HEK293 (cell line): ENCODE measurements around the gene GHRH.

ENCODE experiments used
- SCRT1 ChIP-seq: fragments of 450-650 bp; formaldehyde crosslinking; IDR thresholded peaks from 2 replicates; pipeline ENCODE4 v1.5.1; 2016; ENCODE audit warnings: missing biosample characterization, missing genetic modification characterization, borderline replicate concordance
- SP2 ChIP-seq: fragments of 450-650 bp; formaldehyde crosslinking; IDR thresholded peaks from 2 replicates; pipeline ENCODE4 v1.5.1; 2016; ENCODE audit warnings: missing biosample characterization, missing genetic modification characterization
- ZFP3 ChIP-seq: fragments of 450-650 bp; formaldehyde crosslinking; IDR thresholded peaks from 2 replicates; pipeline ENCODE4 v1.5.1; 2016; ENCODE audit warnings: low read depth, missing biosample characterization, missing genetic modification characterization
- ZNF549 ChIP-seq: fragments of 450-650 bp; IDR thresholded peaks from 2 replicates; pipeline ENCODE4 v1.5.1; 2018; ENCODE audit warnings: missing biosample characterization, missing genetic modification characterization, mild to moderate bottlenecking, inconsistent platforms, moderate library complexity
- ZNF596 ChIP-seq: fragments of 450-650 bp; IDR thresholded peaks from 2 replicates; pipeline ENCODE4 v1.5.0; 2018; ENCODE audit warnings: missing biosample characterization, mild to moderate bottlenecking, missing genetic modification characterization, moderate library complexity
- ZNF76 ChIP-seq: fragments of 450-650 bp; formaldehyde crosslinking; IDR thresholded peaks from 2 replicates; pipeline ENCODE4; 2016; ENCODE audit warnings: low read depth, missing biosample characterization, missing genetic modification characterization, borderline replicate concordance
- TF ChIP-seq, protein P1 (sequence below): fragments of 450-650 bp; formaldehyde crosslinking; IDR thresholded peaks from 2 replicates; pipeline ENCODE4 v1.5.1; 2016; ENCODE audit warnings: missing biosample characterization, missing genetic modification characterization

DNA sequence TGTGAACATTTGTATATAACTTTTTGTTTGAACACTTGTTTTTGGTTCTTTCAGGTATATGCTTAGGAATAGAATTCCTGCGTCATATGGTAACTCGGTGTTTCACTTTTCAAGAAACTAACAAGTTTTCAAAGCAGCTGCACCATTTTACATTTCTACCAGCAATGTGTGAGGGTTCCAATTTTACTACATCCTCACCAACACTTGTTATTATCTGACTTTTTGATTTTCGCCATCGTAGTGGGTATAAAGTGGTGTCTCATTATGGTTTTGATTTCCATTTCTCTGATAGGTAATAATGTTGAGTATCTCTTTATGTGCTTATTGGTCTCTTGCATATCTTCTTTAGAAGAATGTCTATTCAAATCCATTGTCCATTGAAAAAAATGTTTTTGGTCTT lies 42.6 kb downstream of the GHRH start:
- TF ChIP-seq ZFP3 (tag by site-specific recombination) (no peak), SP2 (tag by site-specific recombination) (no peak), ZNF549 (tag by site-specific recombination) (no peak), ZNF76 (tag by site-specific recombination) (no peak), ZNF596 (tag by site-specific recombination) (no peak), SCRT1 (no peak)
- TF ChIP-seq, protein P1, sequence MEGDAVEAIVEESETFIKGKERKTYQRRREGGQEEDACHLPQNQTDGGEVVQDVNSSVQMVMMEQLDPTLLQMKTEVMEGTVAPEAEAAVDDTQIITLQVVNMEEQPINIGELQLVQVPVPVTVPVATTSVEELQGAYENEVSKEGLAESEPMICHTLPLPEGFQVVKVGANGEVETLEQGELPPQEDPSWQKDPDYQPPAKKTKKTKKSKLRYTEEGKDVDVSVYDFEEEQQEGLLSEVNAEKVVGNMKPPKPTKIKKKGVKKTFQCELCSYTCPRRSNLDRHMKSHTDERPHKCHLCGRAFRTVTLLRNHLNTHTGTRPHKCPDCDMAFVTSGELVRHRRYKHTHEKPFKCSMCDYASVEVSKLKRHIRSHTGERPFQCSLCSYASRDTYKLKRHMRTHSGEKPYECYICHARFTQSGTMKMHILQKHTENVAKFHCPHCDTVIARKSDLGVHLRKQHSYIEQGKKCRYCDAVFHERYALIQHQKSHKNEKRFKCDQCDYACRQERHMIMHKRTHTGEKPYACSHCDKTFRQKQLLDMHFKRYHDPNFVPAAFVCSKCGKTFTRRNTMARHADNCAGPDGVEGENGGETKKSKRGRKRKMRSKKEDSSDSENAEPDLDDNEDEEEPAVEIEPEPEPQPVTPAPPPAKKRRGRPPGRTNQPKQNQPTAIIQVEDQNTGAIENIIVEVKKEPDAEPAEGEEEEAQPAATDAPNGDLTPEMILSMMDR (tag by site-specific recombination) = no peak
